Mammary epithelial cell (primary cell): Measurements from ENCODE around the gene KRT3.

Experiments
- CTCF ChIP-seq, 2 donors: IDR thresholded peaks in 1 of 2; conservative IDR thresholded peaks in 1 of 2; 2 replicates each; pipeline ENCODE4 v1.5.1; 2011 to 2012; ENCODE audit warnings: inconsistent platforms in 2 of 2, low read length in 2 of 2, mild to moderate bottlenecking in 2 of 2, control low read depth in 1 of 2, low read depth in 1 of 2; ENCODE audit not compliant: insufficient read depth in 1 of 2; ENCODE audit errors: extremely low read depth in 1 of 2
- EZH2 ChIP-seq: IDR thresholded peaks from 2 replicates; pipeline ENCODE4 v1.6.1; 2012; ENCODE audit warnings: low read length, inconsistent platforms, borderline replicate concordance

GRCh38 chr12:52805739-52806138, 9.8 kb upstream of the KRT3 start:
- TF ChIP-seq CTCF (conservative IDR thresholded peaks at IDR 0.05 in 1 of 2, IDR thresholded peaks at IDR 0.05 in 1 of 2; ENCODE audit: extremely low read depth in 1 of 2, insufficient read depth in 1 of 2, low read depth in 1 of 2, low read length in 2 of 2): no peak
- TF ChIP-seq EZH2: no peak
